ENCODE measurements around the gene ROBO2. TPM values are rescaled to one million over a fixed set of nuclear protein-coding genes. Genes with fewer than 3 reads are reported as not detected.

Gene ROBO2
- total RNA-seq, 2 experiments from 2014 or later, result not detected

- Mint-ChIP-seq H3K36me3 (no peaks in the 10 kb centered on the region), H3K4me3 (no peak overlapping the region), H3K9me3 (peaks cover 2% of the 10 kb centered on the region), H3K4me1 (no peaks in the 10 kb centered on the region), H3K27ac (no peak overlapping the region), H3K27me3 (no peaks in the 10 kb centered on the region)
- DNase-seq, result no peak
Measured at GRCh38 chr3:77068808-77069207, 28.9 kb downstream of the ROBO2 start.

DNA sequence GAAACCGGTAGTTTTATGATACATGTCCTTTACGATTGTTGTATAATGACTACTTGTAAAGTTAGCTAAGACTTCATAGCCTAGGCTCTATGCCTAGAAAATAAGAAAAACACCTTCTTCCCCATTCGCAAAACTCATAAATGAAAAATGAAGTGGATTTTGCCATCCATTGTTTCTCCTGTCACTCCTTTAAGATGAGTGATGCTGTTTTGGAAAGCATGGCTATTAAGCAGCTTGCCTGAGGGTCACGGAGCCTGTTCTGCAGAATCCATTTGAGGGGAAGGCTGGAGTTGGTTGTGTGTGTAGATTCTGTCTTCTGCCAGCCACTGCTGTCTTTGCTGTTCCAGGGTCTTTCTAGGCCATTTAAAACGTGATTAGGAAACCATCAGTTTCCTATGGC, 31.5 kb downstream of the ROBO2 start:
- no peak overlapping the region for H3K27ac Mint-ChIP-seq
- DNase-seq, result no peak
- H3K4me1 Mint-ChIP-seq, result no peaks in the 10 kb centered on the region
- H3K36me3 Mint-ChIP-seq, result no peaks in the 10 kb centered on the region
- no peaks in the 10 kb centered on the region for H3K27me3 Mint-ChIP-seq
- peaks cover 2% of the 10 kb centered on the region for H3K9me3 Mint-ChIP-seq
- H3K4me3 Mint-ChIP-seq, result no peak overlapping the region

DNA sequence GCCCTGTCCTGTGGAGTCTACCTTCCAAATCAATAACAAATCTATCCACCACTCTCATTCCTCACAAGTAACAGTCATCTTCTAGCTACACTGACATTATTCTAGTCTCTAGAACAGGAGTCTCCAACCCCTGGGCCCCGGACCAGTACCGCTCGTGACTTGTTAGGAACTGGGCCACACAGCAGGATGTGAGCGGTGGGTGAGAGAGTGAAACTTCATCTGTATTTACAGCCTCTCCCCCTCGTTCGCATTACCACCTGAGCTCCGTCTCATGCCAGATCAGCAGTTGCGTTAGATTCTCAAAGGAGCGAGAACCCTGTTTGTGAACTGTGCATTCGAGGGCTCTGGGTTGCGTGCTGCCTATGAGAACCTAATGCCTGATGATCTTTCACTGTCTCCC, 31.9 kb downstream of the ROBO2 start:
- no peak overlapping the region for H3K4me3 Mint-ChIP-seq
- no peak overlapping the region for H3K27ac Mint-ChIP-seq
- H3K27me3 Mint-ChIP-seq, result no peaks in the 10 kb centered on the region
- peaks cover 2% of the 10 kb centered on the region for H3K9me3 Mint-ChIP-seq
- no peaks in the 10 kb centered on the region for H3K36me3 Mint-ChIP-seq
- no peaks in the 10 kb centered on the region for H3K4me1 Mint-ChIP-seq
- DNase-seq, result no peak

- no peak overlapping the region for H3K4me3 Mint-ChIP-seq
- no peak overlapping the region for H3K27ac Mint-ChIP-seq
- H3K4me1 Mint-ChIP-seq, result no peaks in the 10 kb centered on the region
- DNase-seq, result no peak
- H3K27me3 Mint-ChIP-seq, result no peaks in the 10 kb centered on the region
- peaks cover 2% of the 10 kb centered on the region for H3K9me3 Mint-ChIP-seq
- no peaks in the 10 kb centered on the region for H3K36me3 Mint-ChIP-seq
Measured at GRCh38 chr3:77072232-77072631, 32.3 kb downstream of the ROBO2 start.

DNA sequence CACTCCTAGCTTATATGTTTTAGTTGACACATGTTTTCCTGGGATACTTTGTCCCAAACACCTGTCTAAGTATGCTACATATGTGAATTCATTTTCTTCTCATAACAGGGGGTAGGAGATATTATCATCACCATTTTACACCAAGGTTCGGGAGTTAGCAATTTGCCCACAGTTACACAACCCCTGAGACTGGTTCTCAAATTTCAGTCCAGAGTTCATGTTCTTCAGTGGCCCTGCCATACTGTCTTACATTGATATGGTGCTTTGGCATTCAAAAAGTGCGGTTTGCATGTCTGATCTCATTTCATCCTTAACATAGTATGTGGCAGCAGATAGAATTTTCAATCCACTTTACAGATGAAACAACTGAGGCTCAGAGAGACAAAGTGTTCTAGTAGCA, 38.4 kb downstream of the ROBO2 start:
- Mint-ChIP-seq H3K4me3 (no peak overlapping the region), H3K27ac (no peak overlapping the region), H3K4me1 (no peaks in the 10 kb centered on the region), H3K27me3 (no peaks in the 10 kb centered on the region), H3K36me3 (no peaks in the 10 kb centered on the region), H3K9me3 (no peaks in the 10 kb centered on the region)
- no peak for DNase-seq

DNA sequence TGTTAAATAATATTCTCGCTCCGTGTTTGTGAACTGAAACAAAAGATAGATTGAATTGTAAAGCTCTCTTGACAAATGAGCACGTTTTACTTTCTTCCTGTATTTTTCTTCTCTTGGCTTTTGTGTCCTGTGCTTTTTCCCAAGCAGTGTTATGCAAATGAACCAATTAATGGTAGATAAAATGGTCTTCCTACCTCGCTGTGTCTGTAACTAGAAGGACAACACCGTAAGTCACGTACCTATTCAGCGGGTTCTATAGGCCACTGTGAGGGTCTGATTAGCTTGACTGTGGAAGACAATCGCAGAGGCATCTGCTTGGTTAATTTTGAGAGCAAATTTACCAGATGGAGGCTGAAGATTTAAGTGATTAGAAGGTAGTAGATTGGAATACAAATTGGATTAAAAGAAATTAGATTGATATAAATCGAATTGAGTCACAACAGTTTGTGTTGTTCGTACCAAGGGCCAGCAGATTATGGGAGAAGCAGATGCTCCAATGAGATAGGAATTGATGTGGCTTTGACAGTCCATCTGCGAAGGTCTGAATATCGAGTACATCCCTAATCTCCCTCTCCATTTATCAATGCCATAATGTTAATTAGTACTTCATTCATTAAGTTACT, 40.2 kb downstream of the ROBO2 start:
- no peak for DNase-seq
- Mint-ChIP-seq H3K27me3 (no peaks in the 10 kb centered on the region), H3K36me3 (no peaks in the 10 kb centered on the region), H3K4me3 (no peak overlapping the region), H3K4me1 (no peaks in the 10 kb centered on the region), H3K27ac (no peak overlapping the region), H3K9me3 (no peaks in the 10 kb centered on the region)

GRCh38 chr3:77081240-77081661, 41.4 kb downstream of the ROBO2 start:
- Mint-ChIP-seq H3K9me3 (no peaks in the 10 kb centered on the region), H3K4me1 (no peaks in the 10 kb centered on the region), H3K36me3 (no peaks in the 10 kb centered on the region), H3K4me3 (no peak overlapping the region), H3K27ac (no peak overlapping the region), H3K27me3 (no peaks in the 10 kb centered on the region)
- DNase-seq, result no peak

- Mint-ChIP-seq H3K4me1 (no peaks in the 10 kb centered on the region), H3K9me3 (no peaks in the 10 kb centered on the region)
- DNase-seq, result no peak
Measured at GRCh38 chr3:77084511-77084910, 44.6 kb downstream of the ROBO2 start.

GRCh38 chr3:77086408-77086807, 46.5 kb downstream of the ROBO2 start:
- peaks cover 4% of the 10 kb centered on the region for H3K9me3 Mint-ChIP-seq
- H3K4me3 Mint-ChIP-seq, result no peak overlapping the region
- H3K27ac Mint-ChIP-seq, result no peak overlapping the region
- H3K36me3 Mint-ChIP-seq, result no peaks in the 10 kb centered on the region
- H3K4me1 Mint-ChIP-seq, result no peaks in the 10 kb centered on the region
- DNase-seq, result no peak
- no peaks in the 10 kb centered on the region for H3K27me3 Mint-ChIP-seq

More at GRCh38 chr3:77084511-77084910, 44.6 kb downstream of the ROBO2 start:
- Mint-ChIP-seq H3K27me3 (no peaks in the 10 kb centered on the region), H3K27ac (no peak overlapping the region), H3K4me3 (no peak overlapping the region), H3K36me3 (no peaks in the 10 kb centered on the region)

DNA sequence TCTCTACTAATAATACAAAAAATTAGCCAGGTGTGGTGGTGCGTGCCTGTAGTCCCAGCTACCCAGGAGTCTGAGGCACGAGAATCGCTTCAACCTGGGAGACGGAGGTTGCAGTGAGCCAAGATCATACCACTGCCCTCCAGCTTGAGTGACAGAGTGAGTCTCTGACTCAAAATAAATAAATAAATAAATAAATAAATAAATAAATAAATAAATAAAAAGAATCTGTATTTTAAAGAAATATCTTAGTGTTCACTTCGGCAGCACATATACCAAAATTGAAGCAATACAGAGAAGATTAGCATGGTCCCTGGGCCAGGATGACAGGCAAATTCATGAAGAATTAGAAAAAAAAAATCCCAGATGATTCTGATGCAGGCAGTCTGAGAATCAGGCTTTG, 51.9 kb downstream of the ROBO2 start:
- Mint-ChIP-seq H3K4me3 (no peak overlapping the region), H3K27ac (no peak overlapping the region), H3K9me3 (peaks cover 5% of the 10 kb centered on the region), H3K27me3 (no peaks in the 10 kb centered on the region), H3K4me1 (no peaks in the 10 kb centered on the region), H3K36me3 (no peaks in the 10 kb centered on the region)
- DNase-seq, result no peak

GRCh38 chr3:77093101-77093500, 53.2 kb downstream of the ROBO2 start:
- H3K4me3 Mint-ChIP-seq, result no peak overlapping the region
- DNase-seq, result no peak
- H3K27ac Mint-ChIP-seq, result no peak overlapping the region
- peaks cover 11% of the 10 kb centered on the region for H3K9me3 Mint-ChIP-seq
- H3K27me3 Mint-ChIP-seq, result no peaks in the 10 kb centered on the region
- H3K4me1 Mint-ChIP-seq, result no peaks in the 10 kb centered on the region
- no peaks in the 10 kb centered on the region for H3K36me3 Mint-ChIP-seq

DNA sequence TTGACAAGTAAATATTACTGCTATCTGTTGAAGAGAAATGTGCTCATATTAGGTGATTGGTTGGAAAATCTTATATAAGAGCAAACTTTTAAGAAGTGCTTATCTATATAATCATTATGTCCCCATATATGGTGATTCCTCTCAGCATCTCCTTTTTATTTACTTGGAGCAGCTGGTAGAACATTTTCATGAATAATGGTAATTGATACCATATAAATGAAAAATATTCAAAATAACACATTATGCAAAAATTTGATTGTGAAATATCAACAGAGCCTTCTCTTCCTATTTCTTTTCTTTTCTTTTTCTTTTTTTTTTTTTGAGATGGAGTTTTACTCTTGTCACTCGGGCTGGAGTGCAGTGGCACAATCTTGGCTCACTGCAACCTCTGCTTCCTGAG, 56.2 kb downstream of the ROBO2 start:
- no peaks in the 10 kb centered on the region for H3K36me3 Mint-ChIP-seq
- no peaks in the 10 kb centered on the region for H3K27me3 Mint-ChIP-seq
- H3K4me1 Mint-ChIP-seq, result no peaks in the 10 kb centered on the region
- H3K27ac Mint-ChIP-seq, result no peak overlapping the region
- no peak for DNase-seq
- peaks cover 8% of the 10 kb centered on the region for H3K9me3 Mint-ChIP-seq
- H3K4me3 Mint-ChIP-seq, result no peak overlapping the region

GRCh38 chr3:77096966-77097890, 57.3 kb downstream of the ROBO2 start:
- no peaks in the 10 kb centered on the region for H3K36me3 Mint-ChIP-seq
- H3K4me3 Mint-ChIP-seq, result no peak overlapping the region
- H3K9me3 Mint-ChIP-seq, result peaks cover 8% of the 10 kb centered on the region
- H3K27ac Mint-ChIP-seq, result no peak overlapping the region
- H3K4me1 Mint-ChIP-seq, result no peaks in the 10 kb centered on the region
- no peaks in the 10 kb centered on the region for H3K27me3 Mint-ChIP-seq
- DNase-seq, result no peak

DNA sequence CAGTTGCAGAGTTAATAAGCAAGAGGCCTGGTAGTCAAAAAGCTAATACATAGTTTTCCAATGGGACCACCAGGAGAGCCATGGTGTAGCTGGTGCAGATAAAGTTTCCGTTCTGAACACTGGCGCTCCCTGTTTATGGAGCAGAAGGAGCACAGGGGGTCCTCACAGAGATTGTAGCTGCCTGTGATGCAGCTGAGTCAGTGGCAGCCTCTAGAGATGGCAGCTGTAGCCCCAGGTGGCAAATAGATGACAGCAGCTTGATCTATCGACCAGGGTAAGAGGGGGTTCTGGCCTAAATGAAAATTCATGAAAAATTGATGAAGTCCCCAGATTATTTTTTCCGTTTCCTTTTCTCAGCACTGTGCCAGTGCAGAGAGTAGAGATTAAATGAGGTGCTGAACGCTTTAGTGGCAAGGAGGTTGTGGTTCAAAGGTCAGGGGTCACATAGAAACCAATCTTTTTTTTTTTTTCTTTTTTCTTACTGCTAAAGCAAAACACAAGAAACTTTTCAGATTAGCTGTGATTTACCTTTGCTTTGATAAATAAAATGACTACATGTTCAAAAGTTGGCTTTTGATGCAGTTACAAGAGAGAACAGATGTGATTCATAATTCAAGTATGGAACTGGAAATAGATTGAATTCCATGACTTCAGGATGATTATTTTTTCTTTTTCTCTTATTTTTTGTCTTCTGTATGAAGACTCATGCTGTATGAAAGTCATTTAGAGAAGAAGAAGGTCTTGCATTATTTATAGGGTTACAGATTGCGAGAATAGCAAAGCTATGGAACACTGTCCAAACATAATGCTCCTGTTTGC, 63.3 kb downstream of the ROBO2 start:
- Mint-ChIP-seq H3K27ac (no peak overlapping the region), H3K4me3 (no peak overlapping the region), H3K4me1 (no peaks in the 10 kb centered on the region), H3K36me3 (no peaks in the 10 kb centered on the region), H3K9me3 (no peaks in the 10 kb centered on the region), H3K27me3 (no peaks in the 10 kb centered on the region)
- no peak for DNase-seq

- Mint-ChIP-seq H3K27ac (no peak overlapping the region), H3K4me1 (no peaks in the 10 kb centered on the region), H3K9me3 (peaks cover 5% of the 10 kb centered on the region), H3K36me3 (no peaks in the 10 kb centered on the region), H3K27me3 (no peaks in the 10 kb centered on the region), H3K4me3 (no peak overlapping the region)
- no peak for DNase-seq
Measured at GRCh38 chr3:77122652-77123051, 82.8 kb downstream of the ROBO2 start.
